GM23338 (cell line): ENCODE results near the gene CHGA. TPM values are rescaled to one million over a fixed set of nuclear protein-coding genes. Genes with fewer than 3 reads are reported as not detected.

ENCODE experiments used
- ATAC-seq: fragments of 200-7000 bp; cut with Tn5 transposase; 3 replicates; pipeline ENCODE4 v1.9.1; 2020
- DNase-seq: peaks from one replicate; pipeline ENCODE4 v3.0.0-alpha.2; 2015; ENCODE audit warnings: low spot score
- H2AFZ ChIP-seq: fragments of 200-600 bp; sonication (generic); 2 replicates; pipeline ENCODE4 v1.8.0; 2016; ENCODE audit warnings: antibody characterized with exemption, mild to moderate bottlenecking, moderate library complexity
- H3F3A ChIP-seq: fragments of 200-600 bp; sonication (generic); replicated peaks from 2 replicates; pipeline ENCODE4 v1.8.0; 2017; ENCODE audit warnings: antibody characterized with exemption, mixed run types, low read depth
- H3K27ac ChIP-seq: fragments of 200-600 bp; sonication (generic); 2 replicates; pipeline ENCODE4 v1.6.1; 2016; ENCODE audit warnings: low read depth
- H3K27me3 ChIP-seq: fragments of 200-600 bp; sonication (generic); 2 replicates; pipeline ENCODE4 v1.8.0; 2016; ENCODE audit warnings: mild to moderate bottlenecking, mixed run types, moderate library complexity; ENCODE audit not compliant: insufficient read depth
- H3K36me3 ChIP-seq: fragments of 200-600 bp; sonication (generic); 2 replicates; pipeline ENCODE4 v1.8.0; 2016; ENCODE audit warnings: mild to moderate bottlenecking; ENCODE audit not compliant: insufficient read depth
- H3K4me1 ChIP-seq: fragments of 200-600 bp; sonication (generic); 2 replicates; pipeline ENCODE4 v1.8.0; 2016; ENCODE audit warnings: mild to moderate bottlenecking, moderate library complexity; ENCODE audit not compliant: insufficient read depth
- H3K4me2 ChIP-seq: fragments of 200-600 bp; sonication (generic); 2 replicates; pipeline ENCODE4 v1.7.1; 2017; ENCODE audit warnings: mixed run types
- H3K4me3 ChIP-seq: fragments of 200-600 bp; sonication (generic); 2 replicates; pipeline ENCODE4 v1.6.1; 2016; ENCODE audit warnings: mixed run types
- H3K79me2 ChIP-seq: fragments of 200-600 bp; sonication (generic); replicated peaks from 2 replicates; pipeline ENCODE4 v1.8.0; 2017; ENCODE audit warnings: mild to moderate bottlenecking; ENCODE audit not compliant: insufficient read depth
- H3K9me2 ChIP-seq: fragments of 200-600 bp; sonication (generic); 2 replicates; pipeline ENCODE4 v1.8.0; 2017; ENCODE audit not compliant: insufficient read depth
- H4K20me1 ChIP-seq: fragments of 200-600 bp; sonication (generic); replicated peaks from 2 replicates; pipeline ENCODE4 v1.8.0; 2017; ENCODE audit warnings: mild to moderate bottlenecking; ENCODE audit not compliant: insufficient read depth
- H3K27ac Mint-ChIP-seq: 2 replicates; pipeline ENCODE4 v1.8.0; 2020; ENCODE audit warnings: inconsistent platforms, mild to moderate bottlenecking, moderate library complexity, mixed read lengths
- H3K27me3 Mint-ChIP-seq: 3 replicates; pipeline ENCODE4 v1.8.0; 2022; ENCODE audit warnings: low read depth, mild to moderate bottlenecking, moderate library complexity, mixed read lengths, inconsistent platforms; ENCODE audit not compliant: insufficient read depth, poor library complexity
- H3K36me3 Mint-ChIP-seq: 3 replicates; pipeline ENCODE4 v1.8.0; 2021; ENCODE audit warnings: low read depth, mild to moderate bottlenecking, inconsistent platforms, moderate library complexity, mixed read lengths
- H3K4me1 Mint-ChIP-seq: 3 replicates; pipeline ENCODE4 v1.8.0; 2020; ENCODE audit warnings: mild to moderate bottlenecking, inconsistent platforms, mixed read lengths
- H3K4me3 Mint-ChIP-seq: 3 replicates; pipeline ENCODE4 v1.8.0; 2021; ENCODE audit warnings: moderate library complexity, mild to moderate bottlenecking, inconsistent platforms, mixed read lengths
- H3K9me3 Mint-ChIP-seq: 3 replicates; pipeline ENCODE4 v1.8.0; 2020; ENCODE audit warnings: moderate library complexity, mild to moderate bottlenecking, inconsistent platforms, mixed read lengths
- CREB1 ChIP-seq: fragments of 250-450 bp; sonication (Bioruptor Pico); IDR thresholded peaks from 2 replicates; pipeline ENCODE4 v1.5.0; 2020; ENCODE audit warnings: low read depth, mild to moderate bottlenecking, moderate library complexity
- ETS1 ChIP-seq: IDR thresholded peaks from 2 replicates; pipeline ENCODE4 v1.6.1; 2016; ENCODE audit warnings: antibody characterized with exemption
- EZH2 ChIP-seq: fragments of 200-600 bp; sonication (generic); IDR thresholded peaks from one replicate; pipeline ENCODE4 v1.8.0; 2017; ENCODE audit warnings: antibody characterized with exemption, mild to moderate bottlenecking, low read depth; ENCODE audit not compliant: unreplicated experiment
- JUNB ChIP-seq: IDR thresholded peaks from one replicate; pipeline ENCODE4 v1.6.1; 2016; ENCODE audit warnings: antibody characterized with exemption; ENCODE audit not compliant: unreplicated experiment
- NANOG ChIP-seq: IDR thresholded peaks from 2 replicates; pipeline ENCODE4 v1.6.1; 2016; ENCODE audit warnings: antibody characterized with exemption, borderline replicate concordance
- POLR2AphosphoS5 ChIP-seq: IDR thresholded peaks from 2 replicates; pipeline ENCODE4 v1.6.1; 2016; ENCODE audit warnings: antibody characterized with exemption, low read depth
- REST ChIP-seq: IDR thresholded peaks from one replicate; pipeline ENCODE4 v1.6.1; 2018; ENCODE audit warnings: antibody characterized with exemption; ENCODE audit not compliant: unreplicated experiment
- polyA plus RNA-seq: library from polyadenylated mRNA; unstranded; fragments of >200 nt; fragmentation: Nextera tagmentation; extraction: Ambion mirVana; gene quantifications from 2 replicates; pipeline ENCODE4 v1.2.1, GENCODE V29; 2016
- total RNA-seq: library from RNA; depleted of rRNA; stranded (reverse); fragments of >200 nt; shearing (Covaris generic); gene quantifications from 2 replicates; pipeline ENCODE4 v1.2.3, GENCODE V29; 2014

Gene CHGA
- total and polyA plus RNA-seq, 2 experiments from 2014 or later, result 13.9 to 19.6 TPM

GRCh38 chr14:92945959-92946846 is 23.3 kb downstream of the CHGA start:
- H3K27me3 ChIP-seq, result no peaks in the 10 kb centered on the region
- H3K27ac Mint-ChIP-seq, result no peak overlapping the region
- no peaks in the 10 kb centered on the region for H3K4me1 ChIP-seq
- TF ChIP-seq POLR2AphosphoS5, result no peak
- no peak for TF ChIP-seq REST
- TF ChIP-seq ETS1, result no peak
- TF ChIP-seq NANOG, result no peak
- no peak for TF ChIP-seq CREB1 (CRISPR knock-in tag)
- TF ChIP-seq EZH2, result no peak
- no peak overlapping the region for H3K4me2 ChIP-seq
- H3K9me2 ChIP-seq, result no peaks in the 10 kb centered on the region
- H3K36me3 Mint-ChIP-seq, result peaks cover 39% of the 10 kb centered on the region
- no peaks in the 10 kb centered on the region for H3K9me3 Mint-ChIP-seq
- DNase-seq (no peak), ATAC-seq (no peak)
- no peaks in the 10 kb centered on the region for H3K79me2 ChIP-seq
- H3K4me3 Mint-ChIP-seq, result no peak overlapping the region
- no peaks in the 10 kb centered on the region; the same call in 2 of the 3 replicates for H3K4me1 Mint-ChIP-seq
- H3F3A ChIP-seq, result no peaks in the 10 kb centered on the region
- no peak overlapping the region for H3K27ac ChIP-seq
- no peak overlapping the region for H2AFZ ChIP-seq
- H3K36me3 ChIP-seq, result no peaks in the 10 kb centered on the region; the same call in 1 of the 2 replicates
- H3K27me3 Mint-ChIP-seq, result peaks cover 11% of the 10 kb centered on the region
- H4K20me1 ChIP-seq, result no peaks in the 10 kb centered on the region
- no peak overlapping the region for H3K4me3 ChIP-seq

- H2AFZ ChIP-seq, result no peak overlapping the region
- no peaks in the 10 kb centered on the region; the same call in 1 of the 2 replicates for H3K36me3 ChIP-seq
- Mint-ChIP-seq H3K36me3 (peaks cover 40% of the 10 kb centered on the region), H3K27ac (no peak overlapping the region), H3K27me3 (peaks cover 6% of the 10 kb centered on the region), H3K4me3 (no peak overlapping the region), H3K9me3 (no peaks in the 10 kb centered on the region), H3K4me1 (no peaks in the 10 kb centered on the region; the same call in 2 of the 3 replicates)
- no peak overlapping the region for H3K27ac ChIP-seq
- H3K9me2 ChIP-seq, result no peaks in the 10 kb centered on the region
- no peaks in the 10 kb centered on the region for H3K27me3 ChIP-seq
- TF ChIP-seq JUNB (no peak), EZH2 (no peak)
- no peaks in the 10 kb centered on the region for H4K20me1 ChIP-seq
- no peak overlapping the region for H3K4me2 ChIP-seq
- no peaks in the 10 kb centered on the region for H3K79me2 ChIP-seq
- no peaks in the 10 kb centered on the region for H3F3A ChIP-seq
- ATAC-seq, result no peak
- H3K4me1 ChIP-seq, result no peaks in the 10 kb centered on the region
- no peak overlapping the region for H3K4me3 ChIP-seq
- DNase-seq, result no peak
Observed at GRCh38 chr14:92946847-92947545, 24.0 kb downstream of the CHGA start.
